Esophagus muscularis mucosa (tissue), 4 donors: ENCODE data around the gene CFHR2.
"Not testable (repeated sequence)": the region's sequence is repeated elsewhere in the genome, so short reads cannot be mapped to it uniquely, and the experiment has no call there.

Source experiments
- CTCF ChIP-seq, 3 experiments: fragments of 200-600 bp in 2 of 3; fragments of 450-650 bp in 1 of 3; sonication (generic) in 2 of 3; IDR thresholded peaks; one replicate each; pipeline ENCODE4 v1.5.1; 2017 to 2019; ENCODE audit warnings: antibody characterized with exemption in 3 of 3, mild to moderate bottlenecking in 2 of 3, moderate library complexity in 1 of 3
- EP300 ChIP-seq: sonication (generic); formaldehyde crosslinking; IDR thresholded peaks from one replicate; pipeline ENCODE4 v1.6.1; 2017; ENCODE audit warnings: antibody characterized with exemption
- POLR2A ChIP-seq: fragments of 450-650 bp; IDR thresholded peaks from one replicate; pipeline ENCODE4 v1.6.1; 2017; ENCODE audit warnings: antibody characterized with exemption, moderate library complexity, mild to moderate bottlenecking, low read depth
- POLR2AphosphoS5 ChIP-seq, 2 donors: sonication (generic); formaldehyde crosslinking; IDR thresholded peaks; one replicate each; pipeline ENCODE4 v1.6.1; 2017; ENCODE audit warnings: antibody characterized with exemption in 2 of 2

GRCh38 chr1:196991919-196992651, 48.5 kb downstream of the CFHR2 start:
- TF ChIP-seq CTCF (IDR thresholded peaks at IDR 0.05); POLR2AphosphoS5 (IDR thresholded peaks at IDR 0.05); POLR2A; EP300: not testable (repeated sequence)
